ENCODE measurements around the gene C3orf33.
A peak's percentile ranks its signal among the peaks of the same experiment; 100 is the strongest.
"Not testable (repeated sequence)": the region's sequence is repeated elsewhere in the genome, so short reads cannot be mapped to it uniquely, and the experiment has no call there.

Gene C3orf33

DNA sequence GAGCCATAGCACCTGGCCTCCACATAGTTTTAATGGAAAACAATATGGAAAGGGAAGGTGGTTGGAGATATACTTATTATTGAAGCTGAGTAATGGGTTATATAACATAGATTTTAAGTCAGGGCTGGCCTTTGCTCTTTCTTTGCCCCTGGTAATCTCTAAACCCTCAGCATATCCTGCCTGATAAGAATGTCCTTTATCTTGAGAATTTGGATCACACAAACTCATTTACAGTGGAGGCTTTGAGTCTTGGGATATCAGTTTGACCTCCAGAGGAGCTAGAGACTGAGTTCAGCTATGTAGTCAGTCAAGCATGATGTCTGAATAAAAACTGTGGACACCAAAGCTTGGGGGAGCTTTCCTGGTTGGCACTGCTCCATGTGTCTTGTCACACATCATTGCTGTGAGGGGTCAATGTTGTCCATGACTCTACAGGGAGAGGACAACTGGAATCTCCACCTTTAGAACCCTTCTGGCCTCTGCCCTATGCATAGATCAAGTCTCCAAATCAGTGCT lies 9.0 kb upstream of the C3orf33 start:
- Histone ChIP-seq H3K36me3 (ENCODE audit: control insufficient read depth, insufficient read depth, low read length) (no peaks in the 10 kb centered on the region), H3K4me3 (ENCODE audit: low read length) (no peak overlapping the region), H3K9ac (ENCODE audit: low read length) (no peak overlapping the region), H3K27ac (ENCODE audit: low read depth, low read length) (no peak overlapping the region), H3K27me3 (ENCODE audit: control insufficient read depth, insufficient read depth, low read length) (no peaks in the 10 kb centered on the region), H3K4me1 (ENCODE audit: control insufficient read depth, insufficient read depth, low read length) (no peaks in the 10 kb centered on the region)

GRCh38 chr3:155813224-155813623 lies 7.1 kb upstream of the C3orf33 start:
- H3K27me3 ChIP-seq (ENCODE audit: control insufficient read depth, insufficient read depth, low read length); H3K36me3 ChIP-seq (ENCODE audit: control insufficient read depth, insufficient read depth, low read length); H3K4me1 ChIP-seq (ENCODE audit: control insufficient read depth, insufficient read depth, low read length); H3K27ac ChIP-seq (ENCODE audit: low read depth, low read length); H3K9ac ChIP-seq (ENCODE audit: low read length); H3K4me3 ChIP-seq (ENCODE audit: low read length): not testable (repeated sequence)

GRCh38 chr3:155809181-155809580 lies 3.1 kb upstream of the C3orf33 start:
- no peaks in the 10 kb centered on the region for H3K36me3 ChIP-seq (ENCODE audit: control insufficient read depth, insufficient read depth, low read length)
- no peaks in the 10 kb centered on the region for H3K4me1 ChIP-seq (ENCODE audit: control insufficient read depth, insufficient read depth, low read length)
- H3K9ac ChIP-seq (ENCODE audit: low read length) = no peak overlapping the region
- no peak overlapping the region for H3K27ac ChIP-seq (ENCODE audit: low read depth, low read length)
- H3K27me3 ChIP-seq (ENCODE audit: control insufficient read depth, insufficient read depth, low read length) = no peaks in the 10 kb centered on the region
- no peak overlapping the region for H3K4me3 ChIP-seq (ENCODE audit: low read length)

- Histone ChIP-seq H3K36me3 (ENCODE audit: control insufficient read depth, insufficient read depth, low read length) (no peaks in the 10 kb centered on the region), H3K4me1 (ENCODE audit: control insufficient read depth, insufficient read depth, low read length) (no peaks in the 10 kb centered on the region), H3K9ac (ENCODE audit: low read length) (no peak overlapping the region), H3K4me3 (ENCODE audit: low read length) (no peak overlapping the region), H3K27me3 (ENCODE audit: control insufficient read depth, insufficient read depth, low read length) (no peaks in the 10 kb centered on the region), H3K27ac (ENCODE audit: low read depth, low read length) (no peak overlapping the region)
Measured at GRCh38 chr3:155807823-155808222, 1.7 kb upstream of the C3orf33 start.

GRCh38 chr3:155805204-155805801 lies 775 bp downstream of the C3orf33 start:
- peaks cover under 1% of the 10 kb centered on the region for H3K36me3 ChIP-seq (ENCODE audit: control insufficient read depth, insufficient read depth, low read length)
- peak overlapping the region; percentile 78 for H3K27ac ChIP-seq (ENCODE audit: low read depth, low read length)
- no peaks in the 10 kb centered on the region for H3K27me3 ChIP-seq (ENCODE audit: control insufficient read depth, insufficient read depth, low read length)
- peak overlapping the region; percentile 57 for H3K9ac ChIP-seq (ENCODE audit: low read length)
- H3K4me3 ChIP-seq (ENCODE audit: low read length) = peak overlapping the region; percentile 59
- no peaks in the 10 kb centered on the region for H3K4me1 ChIP-seq (ENCODE audit: control insufficient read depth, insufficient read depth, low read length)

DNA sequence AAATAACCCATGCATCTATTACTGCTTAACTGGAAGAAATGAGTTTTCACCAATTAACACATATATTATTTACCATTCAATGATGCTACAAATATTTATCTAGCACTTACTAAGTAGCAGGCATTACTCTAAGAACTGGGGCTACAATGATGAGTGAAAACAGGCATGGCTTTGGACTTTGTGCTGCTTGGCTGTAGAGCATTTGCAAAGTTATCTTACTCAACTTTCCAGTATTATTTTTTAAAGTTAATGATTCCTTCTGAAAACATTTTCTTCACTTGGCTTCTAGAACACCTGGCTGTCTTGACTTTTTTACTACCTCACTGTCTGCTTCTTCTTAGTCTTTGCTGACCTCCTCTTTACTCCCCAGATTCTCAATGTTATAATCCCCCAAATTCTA lies 1.8 kb downstream of the C3orf33 start:
- H3K27me3 ChIP-seq (ENCODE audit: control insufficient read depth, insufficient read depth, low read length) = no peaks in the 10 kb centered on the region
- no peak overlapping the region for H3K9ac ChIP-seq (ENCODE audit: low read length)
- H3K36me3 ChIP-seq (ENCODE audit: control insufficient read depth, insufficient read depth, low read length) = peaks cover 2% of the 10 kb centered on the region
- no peaks in the 10 kb centered on the region for H3K4me1 ChIP-seq (ENCODE audit: control insufficient read depth, insufficient read depth, low read length)
- no peak overlapping the region for H3K27ac ChIP-seq (ENCODE audit: low read depth, low read length)
- no peak overlapping the region for H3K4me3 ChIP-seq (ENCODE audit: low read length)

GRCh38 chr3:155792532-155792931 lies 13.5 kb downstream of the C3orf33 start:
- H3K27me3 ChIP-seq (ENCODE audit: control insufficient read depth, insufficient read depth, low read length) = no peaks in the 10 kb centered on the region
- H3K4me3 ChIP-seq (ENCODE audit: low read length) = no peak overlapping the region
- H3K9ac ChIP-seq (ENCODE audit: low read length) = no peak overlapping the region
- no peak overlapping the region for H3K27ac ChIP-seq (ENCODE audit: low read depth, low read length)
- H3K36me3 ChIP-seq (ENCODE audit: control insufficient read depth, insufficient read depth, low read length) = peaks cover 4% of the 10 kb centered on the region
- no peaks in the 10 kb centered on the region for H3K4me1 ChIP-seq (ENCODE audit: control insufficient read depth, insufficient read depth, low read length)

DNA sequence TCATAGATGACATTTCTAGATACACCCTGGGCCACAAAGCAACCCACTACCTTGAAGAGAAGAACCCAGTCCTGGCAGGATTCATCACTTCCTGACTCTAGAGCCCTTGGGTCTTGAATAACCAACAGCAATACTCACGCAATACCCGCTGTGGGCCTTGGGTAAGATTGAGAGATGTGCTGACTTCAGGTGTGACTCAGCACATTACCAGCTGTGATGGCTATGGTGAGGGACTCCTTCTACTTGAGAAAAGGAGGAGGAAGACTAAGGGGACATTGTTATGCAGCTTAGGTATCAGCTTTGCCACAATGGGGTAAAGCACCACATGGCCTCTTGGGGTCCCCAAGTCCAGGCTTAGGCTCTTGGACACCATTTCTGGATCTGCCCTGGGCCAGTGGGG lies 14.9 kb downstream of the C3orf33 start:
- no peak overlapping the region for H3K4me3 ChIP-seq (ENCODE audit: low read length)
- H3K36me3 ChIP-seq (ENCODE audit: control insufficient read depth, insufficient read depth, low read length) = peaks cover 4% of the 10 kb centered on the region
- H3K27ac ChIP-seq (ENCODE audit: low read depth, low read length) = no peak overlapping the region
- no peaks in the 10 kb centered on the region for H3K27me3 ChIP-seq (ENCODE audit: control insufficient read depth, insufficient read depth, low read length)
- H3K4me1 ChIP-seq (ENCODE audit: control insufficient read depth, insufficient read depth, low read length) = no peaks in the 10 kb centered on the region
- no peak overlapping the region for H3K9ac ChIP-seq (ENCODE audit: low read length)

- no peaks in the 10 kb centered on the region for H3K27me3 ChIP-seq (ENCODE audit: control insufficient read depth, insufficient read depth, low read length)
- no peak overlapping the region for H3K9ac ChIP-seq (ENCODE audit: low read length)
- H3K36me3 ChIP-seq (ENCODE audit: control insufficient read depth, insufficient read depth, low read length) = peaks cover 4% of the 10 kb centered on the region
- no peaks in the 10 kb centered on the region for H3K4me1 ChIP-seq (ENCODE audit: control insufficient read depth, insufficient read depth, low read length)
- H3K27ac ChIP-seq (ENCODE audit: low read depth, low read length) = no peak overlapping the region
- H3K4me3 ChIP-seq (ENCODE audit: low read length) = no peak overlapping the region
Measured at GRCh38 chr3:155790272-155790925, 15.7 kb downstream of the C3orf33 start.

- Histone ChIP-seq H3K36me3 (ENCODE audit: control insufficient read depth, insufficient read depth, low read length) (peaks cover 2% of the 10 kb centered on the region), H3K9ac (ENCODE audit: low read length) (no peak overlapping the region), H3K27ac (ENCODE audit: low read depth, low read length) (no peak overlapping the region), H3K27me3 (ENCODE audit: control insufficient read depth, insufficient read depth, low read length) (no peaks in the 10 kb centered on the region), H3K4me3 (ENCODE audit: low read length) (no peak overlapping the region), H3K4me1 (ENCODE audit: control insufficient read depth, insufficient read depth, low read length) (no peaks in the 10 kb centered on the region)
Measured at GRCh38 chr3:155785662-155786295, 20.3 kb downstream of the C3orf33 start.

DNA sequence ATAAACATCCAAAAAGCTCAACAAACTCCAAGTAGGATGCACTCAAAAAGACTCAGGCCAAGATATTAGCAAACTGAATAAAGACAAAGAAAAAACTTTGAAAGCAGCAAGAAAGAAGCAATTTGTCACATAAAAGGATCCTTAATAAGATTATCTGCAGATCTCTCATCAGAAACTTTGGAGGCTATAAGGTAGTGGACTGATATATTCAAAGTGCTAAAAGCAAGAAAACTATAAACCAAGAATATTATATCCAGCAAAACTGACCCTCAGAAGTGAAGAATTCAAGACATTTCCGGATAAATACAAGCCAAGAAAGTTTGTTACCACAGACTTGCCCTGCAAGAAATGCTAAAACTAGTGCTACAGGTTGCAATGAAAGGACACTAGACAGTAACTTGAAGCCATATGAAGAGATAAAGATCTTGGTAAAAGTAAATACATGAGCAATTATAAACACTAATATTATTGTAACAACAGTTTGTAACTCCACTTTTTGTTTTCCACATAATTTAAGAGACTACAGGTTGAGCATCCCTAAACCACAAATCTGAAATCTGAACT lies 23.6 kb downstream of the C3orf33 start:
- no peak overlapping the region for H3K4me3 ChIP-seq (ENCODE audit: low read length)
- H3K4me1 ChIP-seq (ENCODE audit: control insufficient read depth, insufficient read depth, low read length) = no peaks in the 10 kb centered on the region
- H3K27me3 ChIP-seq (ENCODE audit: control insufficient read depth, insufficient read depth, low read length) = no peaks in the 10 kb centered on the region
- no peak overlapping the region for H3K27ac ChIP-seq (ENCODE audit: low read depth, low read length)
- H3K9ac ChIP-seq (ENCODE audit: low read length) = no peak overlapping the region
- no peaks in the 10 kb centered on the region for H3K36me3 ChIP-seq (ENCODE audit: control insufficient read depth, insufficient read depth, low read length)

DNA sequence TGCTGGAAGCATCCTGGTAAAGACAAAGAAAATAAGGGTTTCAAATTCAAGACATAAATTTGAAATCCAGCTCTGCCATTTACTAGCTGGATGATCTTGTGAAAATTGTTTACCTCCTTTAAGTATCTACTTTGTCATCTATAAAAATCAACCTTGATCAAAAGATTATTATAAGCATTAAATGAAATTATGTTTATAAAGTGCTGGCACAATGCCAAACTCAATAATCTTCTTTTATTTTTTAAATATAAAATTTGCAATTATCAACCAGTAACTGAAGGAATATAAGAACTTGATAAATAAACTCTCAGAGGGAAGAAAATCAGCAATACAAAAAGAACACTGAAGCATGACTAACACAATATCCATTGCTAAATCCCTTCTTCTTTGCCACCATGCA lies 25.8 kb downstream of the C3orf33 start:
- Histone ChIP-seq H3K4me3 (ENCODE audit: low read length) (no peak overlapping the region), H3K36me3 (ENCODE audit: control insufficient read depth, insufficient read depth, low read length) (no peaks in the 10 kb centered on the region), H3K9ac (ENCODE audit: low read length) (no peak overlapping the region), H3K27ac (ENCODE audit: low read depth, low read length) (no peak overlapping the region), H3K27me3 (ENCODE audit: control insufficient read depth, insufficient read depth, low read length) (no peaks in the 10 kb centered on the region), H3K4me1 (ENCODE audit: control insufficient read depth, insufficient read depth, low read length) (no peaks in the 10 kb centered on the region)
